HG02588 (cell line): Measurements from ENCODE around the gene NAAA.
"Not testable (repeated sequence)": the region's sequence is repeated elsewhere in the genome, so short reads cannot be mapped to it uniquely, and the experiment has no call there.

Experiments
- ATAC-seq: cut with Tn5 transposase; IDR thresholded peaks from one replicate; pipeline ENCODE4 v1.9.1; 2021; ENCODE audit warnings: mild to moderate bottlenecking, moderate library complexity; ENCODE audit not compliant: unreplicated experiment

The NAAA gene

GRCh38 chr4:75920327-75920726 lies 20.5 kb downstream of the NAAA start:
- ATAC-seq = no peak

GRCh38 chr4:75919920-75920319 lies 20.9 kb downstream of the NAAA start:
- ATAC-seq = no peak

- ATAC-seq = peak; percentile 63
Observed at GRCh38 chr4:75916091-75916661, 24.6 kb downstream of the NAAA start.

- ATAC-seq = no peak
Observed at GRCh38 chr4:75912968-75913367, 27.8 kb downstream of the NAAA start.

GRCh38 chr4:75910831-75911230 lies 30.0 kb downstream of the NAAA start:
- ATAC-seq = not testable (repeated sequence)

- no peak for ATAC-seq
Observed at GRCh38 chr4:75909405-75909804, 31.4 kb downstream of the NAAA start.

- ATAC-seq = no peak
Observed at GRCh38 chr4:75908555-75908954, 32.3 kb downstream of the NAAA start.

GRCh38 chr4:75907966-75908365 lies 32.8 kb downstream of the NAAA start:
- ATAC-seq = no peak

- ATAC-seq = no peak
Observed at GRCh38 chr4:75904076-75904475, 36.7 kb downstream of the NAAA start.

GRCh38 chr4:75902352-75902751 lies 38.5 kb downstream of the NAAA start, which contains the start of gene PPEF2:
TSS of gene PPEF2 (minus strand) at chr4:75902452. CDS start at chr4:75896325, 6,127 bp downstream.
- no peak for ATAC-seq

GRCh38 chr4:75898536-75898935 lies 42.3 kb downstream of the NAAA start:
- ATAC-seq = no peak

GRCh38 chr4:75895744-75896314 lies 45.0 kb downstream of the NAAA start:
- no peak for ATAC-seq

GRCh38 chr4:75892508-75892907 lies 48.3 kb downstream of the NAAA start:
- no peak for ATAC-seq

- ATAC-seq = no peak
Observed at GRCh38 chr4:75891611-75892010, 49.2 kb downstream of the NAAA start.

- ATAC-seq = no peak
Observed at GRCh38 chr4:75889537-75890199, 51.1 kb downstream of the NAAA start.

- no peak for ATAC-seq
Observed at GRCh38 chr4:75886104-75886503, 54.7 kb downstream of the NAAA start.

GRCh38 chr4:75881476-75881875 lies 59.3 kb downstream of the NAAA start:
- no peak for ATAC-seq

GRCh38 chr4:75880278-75880677 lies 60.5 kb downstream of the NAAA start:
- no peak for ATAC-seq

GRCh38 chr4:75878246-75878756 lies 62.5 kb downstream of the NAAA start:
- no peak for ATAC-seq

GRCh38 chr4:75876218-75876617 lies 64.6 kb downstream of the NAAA start:
- ATAC-seq = no peak

GRCh38 chr4:75869100-75869499 lies 71.7 kb downstream of the NAAA start:
- no peak for ATAC-seq

- no peak for ATAC-seq
Observed at GRCh38 chr4:75867130-75867529, 73.7 kb downstream of the NAAA start.
